ENCODE measurements around the gene TGFB1. TPM values are rescaled to one million over a fixed set of nuclear protein-coding genes. Genes with fewer than 3 reads are reported as not detected.
"Not testable (repeated sequence)": the region's sequence is repeated elsewhere in the genome, so short reads cannot be mapped to it uniquely, and the experiment has no call there.

Gene TGFB1
- total and polyA plus RNA-seq, 7 experiments from 2014 or later, result 31.4 to 322 (median 97.4) TPM

GRCh38 chr19:41297628-41298347 lies 55.9 kb downstream of the TGFB1 start:
- Mint-ChIP-seq H3K36me3 (peaks cover 8 to 72% (median 40%) of the 10 kb centered on the region in 5 donors), H3K27ac (peak overlapping the region; percentile 71 to 99 (median 91)), H3K4me1 (peaks cover 60 to 84% (median 77%) of the 10 kb centered on the region in 7 donors), H3K27me3 (no peaks in the 10 kb centered on the region), H3K9me3 (peaks cover 0 to 2% (median 0%) of the 10 kb centered on the region in 11 donors), H3K4me3 (peak overlapping the region in 9 of 10 donors; percentile 5 to 95 (median 23))
- peak overlapping the region; percentile 74 for H3K27ac ChIP-seq (ENCODE audit: low read depth, low read length)
- no peaks in the 10 kb centered on the region for H3K27me3 ChIP-seq (ENCODE audit: control insufficient read depth in 2 of 2, insufficient read depth in 2 of 2, low read length in 2 of 2)
- no peaks in the 10 kb centered on the region for H3K9me3 ChIP-seq (ENCODE audit: control insufficient read depth in 2 of 3, low read length in 3 of 3)
- ChIA-PET CTCF (interaction anchor here (0.7 to 2.0 kb wide), 6 partner anchors 9 to 93 kb away, joined by 3 to 10 read pairs (median 4); no protein-coding TSS in a partner anchor), POLR2A (interaction anchor here (0.9 to 15.1 kb wide), 7 partner anchors 9 to 93 kb away, joined by 3 to 339 read pairs (median 4); partner anchors contain the start of gene HNRNPUL1)
- peak; percentile 48 for ATAC-seq
- peaks cover 61 to 68% of the 10 kb centered on the region in 2 donors for H3K4me1 ChIP-seq (ENCODE audit: control insufficient read depth in 2 of 2, insufficient read depth in 2 of 2, low read length in 2 of 2)
- H3K36me3 ChIP-seq (ENCODE audit: control insufficient read depth in 2 of 3, insufficient read depth in 3 of 3, low read length in 3 of 3), result peaks cover 31 to 83% (median 45%) of the 10 kb centered on the region in 3 experiments
- DNase-seq, result no peak
- intact Hi-C loops (cut with micrococcal nuclease), result loop anchor here in 1 of 2 donors (1.0 kb wide), 1 partner anchor 10 kb away; no protein-coding TSS in a partner anchor
- H3K4me3 ChIP-seq (ENCODE audit: low read length), result no peak overlapping the region

GRCh38 chr19:41296433-41296871 lies 57.3 kb downstream of the TGFB1 start:
- DNase-seq, result no peak
- peak overlapping the region in 1 of 10 donors; percentile 27 for H3K4me3 Mint-ChIP-seq
- H3K4me1 ChIP-seq (ENCODE audit: control insufficient read depth in 2 of 2, insufficient read depth in 2 of 2, low read length in 2 of 2), result peaks cover 49 to 55% of the 10 kb centered on the region in 2 donors
- peak overlapping the region; percentile 71 to 99 (median 87) for H3K27ac Mint-ChIP-seq
- H3K36me3 Mint-ChIP-seq, result peaks cover 8 to 70% (median 43%) of the 10 kb centered on the region in 5 donors
- CTCF ChIA-PET, result no interaction called here
- no peak for ATAC-seq
- peak overlapping the region; percentile 74 for H3K27ac ChIP-seq (ENCODE audit: low read depth, low read length)
- no peaks in the 10 kb centered on the region for H3K27me3 Mint-ChIP-seq
- H3K36me3 ChIP-seq (ENCODE audit: control insufficient read depth in 2 of 3, insufficient read depth in 3 of 3, low read length in 3 of 3), result peaks cover 43 to 86% (median 57%) of the 10 kb centered on the region in 3 experiments
- H3K4me3 ChIP-seq (ENCODE audit: low read length), result no peak overlapping the region
- peaks cover 50 to 72% (median 68%) of the 10 kb centered on the region in 7 donors for H3K4me1 Mint-ChIP-seq
- H3K27me3 ChIP-seq (ENCODE audit: control insufficient read depth in 2 of 2, insufficient read depth in 2 of 2, low read length in 2 of 2), result no peaks in the 10 kb centered on the region
- H3K9me3 Mint-ChIP-seq, result peaks cover 0 to 2% (median 0%) of the 10 kb centered on the region in 11 donors
- POLR2A ChIA-PET, result interaction anchor here (1.1 to 15.1 kb wide), 2 partner anchors 12 to 33 kb away, joined by 4 to 339 read pairs; partner anchors contain the start of gene HNRNPUL1
- intact Hi-C loops (cut with micrococcal nuclease), result no loop called here
- H3K9me3 ChIP-seq (ENCODE audit: control insufficient read depth in 2 of 3, low read length in 3 of 3), result no peaks in the 10 kb centered on the region

GRCh38 chr19:41295499-41295898 lies 58.2 kb downstream of the TGFB1 start:
- DNase-seq, result no peak
- H3K4me1 ChIP-seq (ENCODE audit: control insufficient read depth in 2 of 2, insufficient read depth in 2 of 2, low read length in 2 of 2), result peaks cover 40 to 45% of the 10 kb centered on the region in 2 donors
- ATAC-seq, result no peak
- Mint-ChIP-seq H3K9me3 (peaks cover 0 to 2% (median 0%) of the 10 kb centered on the region in 11 donors), H3K4me3 (peak overlapping the region in 1 of 10 donors; percentile 27), H3K4me1 (peaks cover 41 to 65% (median 60%) of the 10 kb centered on the region in 7 donors), H3K27ac (peak overlapping the region in 6 of 9 donors; percentile 28 to 99 (median 89)), H3K36me3 (peaks cover 8 to 69% (median 46%) of the 10 kb centered on the region in 5 donors), H3K27me3 (no peaks in the 10 kb centered on the region)
- ChIA-PET POLR2A (interaction anchor here (1.0 to 1.8 kb wide), 4 partner anchors 8 to 33 kb away, joined by 3 to 5 read pairs (median 4); no protein-coding TSS in a partner anchor), CTCF (no interaction called here)
- no peak overlapping the region for H3K27ac ChIP-seq (ENCODE audit: low read depth, low read length)
- H3K27me3 ChIP-seq (ENCODE audit: control insufficient read depth in 2 of 2, insufficient read depth in 2 of 2, low read length in 2 of 2), result no peaks in the 10 kb centered on the region
- intact Hi-C loops (cut with micrococcal nuclease), result no loop called here
- no peak overlapping the region for H3K4me3 ChIP-seq (ENCODE audit: low read length)
- H3K9me3 ChIP-seq (ENCODE audit: control insufficient read depth in 2 of 3, low read length in 3 of 3), result no peaks in the 10 kb centered on the region
- peaks cover 48 to 88% (median 59%) of the 10 kb centered on the region in 3 experiments for H3K36me3 ChIP-seq (ENCODE audit: control insufficient read depth in 2 of 3, insufficient read depth in 3 of 3, low read length in 3 of 3)

- no peaks in the 10 kb centered on the region for H3K27me3 Mint-ChIP-seq
- H3K36me3 ChIP-seq (ENCODE audit: control insufficient read depth in 2 of 3, insufficient read depth in 3 of 3, low read length in 3 of 3), result peaks cover 48 to 96% (median 58%) of the 10 kb centered on the region in 3 experiments
- no peak overlapping the region for H3K27ac ChIP-seq (ENCODE audit: low read depth, low read length)
- no peak for DNase-seq
- H3K36me3 Mint-ChIP-seq, result peaks cover 8 to 62% (median 41%) of the 10 kb centered on the region in 5 donors
- ATAC-seq, result no peak
- H3K9me3 Mint-ChIP-seq, result peaks cover 0 to 2% (median 0%) of the 10 kb centered on the region in 11 donors
- H3K27me3 ChIP-seq (ENCODE audit: control insufficient read depth in 2 of 2, insufficient read depth in 2 of 2, low read length in 2 of 2), result no peaks in the 10 kb centered on the region
- peak overlapping the region in 6 of 9 donors; percentile 21 to 88 (median 50) for H3K27ac Mint-ChIP-seq
- peaks cover 30 to 56% (median 49%) of the 10 kb centered on the region in 7 donors for H3K4me1 Mint-ChIP-seq
- no peak overlapping the region for H3K4me3 Mint-ChIP-seq
- CTCF ChIA-PET, result interaction anchor here (0.7 to 1.2 kb wide), 2 partner anchors 11 to 1043 kb away, joined by 3 read pairs; no protein-coding TSS in a partner anchor
- POLR2A ChIA-PET, result interaction anchor here (0.8 to 2.7 kb wide), 5 partner anchors 10 to 30 kb away, joined by 5 to 16 read pairs (median 6); partner anchors contain the start of gene HNRNPUL1
- H3K4me1 ChIP-seq (ENCODE audit: control insufficient read depth in 2 of 2, insufficient read depth in 2 of 2, low read length in 2 of 2), result peaks cover 29 to 34% of the 10 kb centered on the region in 2 donors
- no peaks in the 10 kb centered on the region for H3K9me3 ChIP-seq (ENCODE audit: control insufficient read depth in 2 of 3, low read length in 3 of 3)
- intact Hi-C loops (cut with micrococcal nuclease), result no loop called here
- H3K4me3 ChIP-seq (ENCODE audit: low read length), result no peak overlapping the region
Measured at GRCh38 chr19:41294393-41294792, 59.3 kb downstream of the TGFB1 start.

- not testable (repeated sequence) for H3K9me3 ChIP-seq (ENCODE audit: control insufficient read depth in 2 of 3, low read length in 3 of 3); H3K4me3 Mint-ChIP-seq; H3K27ac ChIP-seq (ENCODE audit: low read depth, low read length); DNase-seq; H3K4me1 ChIP-seq (ENCODE audit: control insufficient read depth in 2 of 2, insufficient read depth in 2 of 2, low read length in 2 of 2); H3K27me3 Mint-ChIP-seq; H3K9me3 Mint-ChIP-seq; H3K27me3 ChIP-seq (ENCODE audit: control insufficient read depth in 2 of 2, insufficient read depth in 2 of 2, low read length in 2 of 2); ATAC-seq; H3K4me3 ChIP-seq (ENCODE audit: low read length)
- peaks cover 5 to 49% (median 20%) of the 10 kb centered on the region in 5 donors for H3K36me3 Mint-ChIP-seq
- ChIA-PET CTCF (interaction anchor here (0.6 kb wide), 1 partner anchor 85 kb away, joined by 3 read pairs; no protein-coding TSS in a partner anchor), POLR2A (interaction anchor here (1.9 to 4.3 kb wide), 2 partner anchors 11 to 17 kb away, joined by 6 to 32 read pairs; no protein-coding TSS in a partner anchor)
- H3K4me1 Mint-ChIP-seq, result peaks cover 0 to 23% (median 16%) of the 10 kb centered on the region in 7 donors
- H3K27ac Mint-ChIP-seq, result peak overlapping the region in 2 of 9 donors; percentile 14 to 22
- peaks cover 31 to 88% (median 48%) of the 10 kb centered on the region in 3 experiments for H3K36me3 ChIP-seq (ENCODE audit: control insufficient read depth in 2 of 3, insufficient read depth in 3 of 3, low read length in 3 of 3)
- intact Hi-C loops (cut with micrococcal nuclease), result loop anchor here in 1 of 2 donors (1.0 kb wide), 1 partner anchor 18 kb away; no protein-coding TSS in a partner anchor
Measured at GRCh38 chr19:41289814-41290213, 63.9 kb downstream of the TGFB1 start.
